Stimulated activated CD8-positive, alpha-beta memory T cell treated with anti-CD3 and anti-CD28 coated beads, Interleukin-15, amount 100 ng/mL, for 1 hour (primary cell): Measurements from ENCODE around the gene STX4.

Experiments used
- DNase-seq: peaks from one replicate; pipeline ENCODE4 v3.0.0-alpha.2; 2020; ENCODE audit warnings: low read depth

The STX4 gene

GRCh38 chr16:31032736-31033708, at the start of gene STX4:
TSS of gene STX4 (plus strand) at chr16:31033558. CDS start at chr16:31033806, 248 bp downstream.
- DNase-seq: peak; percentile 94

- no peak for DNase-seq
These were observed 49.3 kb upstream of the STX4 start for GRCh38 chr16:30983898-30984610.

- DNase-seq: peak; percentile 63
These were observed 48.5 kb upstream of the STX4 start, which contains the start of gene HSD3B7 for GRCh38 chr16:30984669-30985400. TSS of gene HSD3B7 (plus strand) at chr16:30985207. CDS start at chr16:30985659, 452 bp downstream.

- DNase-seq: no peak
These were observed 47.8 kb upstream of the STX4 start for GRCh38 chr16:30985401-30986128.

- no peak for DNase-seq
These were observed 47.0 kb upstream of the STX4 start for GRCh38 chr16:30986129-30986991.

GRCh38 chr16:30987581-30988190, 45.7 kb upstream of the STX4 start:
- DNase-seq: no peak

GRCh38 chr16:30989469-30990047, 43.8 kb upstream of the STX4 start:
- no peak for DNase-seq

GRCh38 chr16:30990105-30990504, 43.3 kb upstream of the STX4 start:
- DNase-seq: no peak

- no peak for DNase-seq
These were observed 42.3 kb upstream of the STX4 start for GRCh38 chr16:30991052-30991451.

- DNase-seq: no peak
These were observed 41.0 kb upstream of the STX4 start for GRCh38 chr16:30992276-30992780.

- DNase-seq: no peak
These were observed 40.2 kb upstream of the STX4 start for GRCh38 chr16:30992931-30993816.

GRCh38 chr16:30995927-30996323, 37.4 kb upstream of the STX4 start:
- no peak for DNase-seq

- DNase-seq: no peak
These were observed 36.9 kb upstream of the STX4 start for GRCh38 chr16:30996324-30996984.

GRCh38 chr16:30996985-30997724, 36.2 kb upstream of the STX4 start:
- DNase-seq: peak; percentile 67

GRCh38 chr16:30997725-30998711, 35.3 kb upstream of the STX4 start:
- no peak for DNase-seq
